Measurements from ENCODE around the gene KRT78. TPM values are rescaled to one million over a fixed set of nuclear protein-coding genes. Genes with fewer than 3 reads are reported as not detected.
"Not testable (repeated sequence)": the region's sequence is repeated elsewhere in the genome, so short reads cannot be mapped to it uniquely, and the experiment has no call there.

The KRT78 gene
- total RNA-seq, 2 experiments from 2014 or later, result not detected

DNA sequence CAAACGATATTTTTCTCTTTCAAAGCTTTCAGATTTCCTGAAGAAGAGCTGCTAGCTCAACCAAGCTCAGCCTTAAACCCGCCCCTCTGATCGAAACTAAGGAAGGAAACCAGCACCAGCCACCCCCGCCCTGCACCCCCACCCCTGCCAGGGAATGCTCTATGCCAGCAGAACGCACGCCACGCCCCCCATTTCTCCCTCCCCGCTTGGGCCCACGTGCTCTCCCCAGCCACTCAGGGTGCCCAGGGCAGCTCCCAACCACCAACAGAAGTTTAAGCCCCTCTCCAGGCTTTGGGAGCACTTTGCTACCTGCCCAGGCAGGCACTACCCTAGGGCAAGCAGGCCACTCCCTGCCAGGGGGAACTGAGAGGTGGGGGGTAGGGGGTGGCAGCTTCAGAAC lies 18.8 kb upstream of the KRT78 start:
- Mint-ChIP-seq H3K27me3 (ENCODE audit: low read depth) (no peaks in the 10 kb centered on the region), H3K4me3 (no peak overlapping the region), H3K4me1 (ENCODE audit: low read depth) (peaks cover 17% of the 10 kb centered on the region), H3K9me3 (no peaks in the 10 kb centered on the region), H3K27ac (no peak overlapping the region), H3K36me3 (ENCODE audit: low read depth) (no peaks in the 10 kb centered on the region)
- peak; percentile 35 for DNase-seq
- intact Hi-C loops (cut with micrococcal nuclease), result no loop called here
- CTCF ChIA-PET, result interaction anchor here (0.6 to 8.2 kb wide), 6 partner anchors 14 to 588 kb away, joined by 3 to 116 read pairs (median 3); no protein-coding TSS in a partner anchor

DNA sequence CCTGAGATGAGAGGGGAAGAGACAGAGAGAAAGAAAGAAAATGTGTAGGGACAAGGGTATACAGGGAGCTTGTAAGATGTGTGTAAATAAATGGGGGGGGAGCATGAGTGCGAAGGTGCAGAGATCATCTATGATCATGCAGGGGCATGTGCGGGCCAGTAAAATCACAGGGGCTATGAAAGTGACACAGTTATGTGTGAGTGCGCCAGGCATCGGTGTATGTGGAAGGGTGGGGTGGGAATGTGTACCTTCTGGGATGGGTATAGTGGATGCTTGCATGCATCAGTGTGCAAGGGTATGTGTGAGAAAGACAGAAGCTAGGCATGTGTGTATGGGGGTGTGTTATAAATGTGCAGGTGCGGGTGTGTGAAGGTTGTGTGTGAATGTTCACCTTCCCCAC lies 18.4 kb upstream of the KRT78 start:
- H3K4me3 Mint-ChIP-seq, result no peak overlapping the region

DNA sequence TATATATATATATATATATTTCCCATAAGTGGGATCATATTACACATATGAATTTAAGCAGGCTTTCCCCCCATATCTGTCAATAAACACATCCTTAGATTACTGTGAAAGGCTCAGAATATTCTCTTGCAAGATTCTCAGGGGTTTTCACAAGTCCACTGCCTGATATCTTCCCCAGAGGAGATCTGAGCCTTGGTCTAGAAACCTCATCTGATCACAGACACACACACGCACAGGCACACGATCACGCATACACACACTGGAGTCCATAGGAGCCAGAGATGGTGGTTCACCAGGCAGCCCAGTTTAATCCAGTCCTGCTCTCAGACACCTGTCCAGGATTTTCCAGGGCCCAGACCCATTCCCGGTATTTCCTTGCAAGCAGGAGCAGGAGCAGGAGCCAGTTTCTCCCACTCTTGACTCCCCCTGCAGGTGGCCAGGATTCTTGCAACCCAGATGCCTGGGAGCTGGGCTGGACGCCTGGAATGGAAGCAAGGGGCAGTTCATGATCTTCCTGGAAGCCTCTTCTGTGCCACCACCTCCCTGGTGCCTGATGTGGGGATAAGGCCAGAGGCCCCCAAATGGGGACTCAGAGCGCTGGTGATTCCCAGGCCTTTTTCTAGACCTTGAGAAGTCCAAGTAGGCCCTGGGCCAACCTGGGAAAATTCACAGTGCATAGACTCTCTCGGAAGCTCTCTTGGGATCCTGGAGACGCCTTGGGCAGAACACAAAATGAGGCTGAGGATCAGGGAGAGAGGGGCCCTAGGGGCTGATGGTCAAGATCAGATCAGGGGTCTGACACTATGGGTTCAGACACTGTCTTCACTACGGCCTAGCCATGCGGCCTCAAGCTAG lies 16.5 kb upstream of the KRT78 start:
- Mint-ChIP-seq H3K27me3 (ENCODE audit: low read depth) (no peaks in the 10 kb centered on the region), H3K36me3 (ENCODE audit: low read depth) (no peaks in the 10 kb centered on the region), H3K4me1 (ENCODE audit: low read depth) (peaks cover 20% of the 10 kb centered on the region), H3K27ac (peak overlapping the region; percentile 30), H3K4me3 (no peak overlapping the region), H3K9me3 (no peaks in the 10 kb centered on the region)
- intact Hi-C loops (cut with micrococcal nuclease), result no loop called here
- CTCF ChIA-PET, result interaction anchor here (0.8 to 2.1 kb wide), 7 partner anchors 9 to 320 kb away, joined by 3 to 10 read pairs (median 4); no protein-coding TSS in a partner anchor
- peak; percentile 38 for DNase-seq

More for the DNA sequence above, 18.4 kb upstream of the KRT78 start:
- no peak for DNase-seq
- H3K9me3 Mint-ChIP-seq, result no peaks in the 10 kb centered on the region
- H3K36me3 Mint-ChIP-seq (ENCODE audit: low read depth), result no peaks in the 10 kb centered on the region
- intact Hi-C loops (cut with micrococcal nuclease), result no loop called here
- peaks cover 17% of the 10 kb centered on the region for H3K4me1 Mint-ChIP-seq (ENCODE audit: low read depth)
- no peaks in the 10 kb centered on the region for H3K27me3 Mint-ChIP-seq (ENCODE audit: low read depth)
- CTCF ChIA-PET, result interaction anchor here (0.6 to 8.2 kb wide), 8 partner anchors 13 to 588 kb away, joined by 3 to 116 read pairs (median 3); no protein-coding TSS in a partner anchor
- H3K27ac Mint-ChIP-seq, result no peak overlapping the region

DNA sequence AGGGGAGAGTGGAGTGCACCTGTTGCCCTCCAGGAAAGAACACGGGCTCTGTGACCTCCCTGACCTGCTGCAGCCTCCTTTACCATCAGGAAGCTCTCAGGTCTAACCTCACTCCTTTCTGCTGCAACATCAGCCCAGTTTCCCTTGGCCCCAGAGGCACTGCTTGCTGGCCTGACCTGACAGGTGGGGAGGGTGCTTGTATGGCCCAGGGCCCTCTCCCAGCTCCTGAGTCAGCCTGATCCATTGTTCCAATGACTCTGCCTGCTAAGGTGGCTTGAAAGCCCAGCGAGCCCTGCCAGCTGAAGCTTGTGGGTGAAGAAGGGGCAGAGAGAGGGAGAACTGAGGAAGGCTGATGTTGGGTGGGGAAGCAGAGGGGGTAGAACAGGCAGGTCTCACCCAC lies 13.2 kb upstream of the KRT78 start:
- CTCF ChIA-PET, result interaction anchor here (1.5 to 2.4 kb wide), 2 partner anchors 9 to 22 kb away, joined by 6 read pairs; no protein-coding TSS in a partner anchor
- Mint-ChIP-seq H3K9me3 (no peaks in the 10 kb centered on the region), H3K4me1 (ENCODE audit: low read depth) (peaks cover 7% of the 10 kb centered on the region), H3K36me3 (ENCODE audit: low read depth) (no peaks in the 10 kb centered on the region), H3K4me3 (no peak overlapping the region), H3K27ac (no peak overlapping the region), H3K27me3 (ENCODE audit: low read depth) (no peaks in the 10 kb centered on the region)
- intact Hi-C loops (cut with micrococcal nuclease), result no loop called here
- DNase-seq, result no peak

DNA sequence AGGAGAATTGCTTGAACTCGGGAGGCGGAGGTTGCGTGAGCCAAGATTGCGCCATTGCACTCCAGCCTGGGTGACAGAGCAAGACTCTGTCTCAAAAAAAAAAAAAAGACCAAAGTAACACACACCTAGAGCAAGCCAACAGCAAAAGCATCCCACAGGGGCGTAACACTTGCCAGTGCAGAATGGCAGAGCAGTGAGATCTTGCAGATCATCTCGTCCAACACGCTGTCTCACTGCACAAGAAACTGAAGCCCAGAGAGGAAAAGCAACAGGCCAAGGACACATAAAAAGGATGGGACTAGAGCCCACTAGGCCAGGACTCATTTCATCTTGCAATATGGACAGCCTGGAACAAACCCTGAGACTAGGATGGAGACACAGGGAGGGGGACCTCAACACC lies 12.7 kb upstream of the KRT78 start:
- H3K27ac Mint-ChIP-seq, result no peak overlapping the region
- H3K27me3 Mint-ChIP-seq (ENCODE audit: low read depth), result no peaks in the 10 kb centered on the region
- no peak for DNase-seq
- no peak overlapping the region for H3K4me3 Mint-ChIP-seq
- CTCF ChIA-PET, result interaction anchor here (1.5 to 2.4 kb wide), 2 partner anchors 9 to 23 kb away, joined by 6 read pairs; no protein-coding TSS in a partner anchor
- no peaks in the 10 kb centered on the region for H3K9me3 Mint-ChIP-seq
- intact Hi-C loops (cut with micrococcal nuclease), result no loop called here
- peaks cover 5% of the 10 kb centered on the region for H3K4me1 Mint-ChIP-seq (ENCODE audit: low read depth)
- no peaks in the 10 kb centered on the region for H3K36me3 Mint-ChIP-seq (ENCODE audit: low read depth)

DNA sequence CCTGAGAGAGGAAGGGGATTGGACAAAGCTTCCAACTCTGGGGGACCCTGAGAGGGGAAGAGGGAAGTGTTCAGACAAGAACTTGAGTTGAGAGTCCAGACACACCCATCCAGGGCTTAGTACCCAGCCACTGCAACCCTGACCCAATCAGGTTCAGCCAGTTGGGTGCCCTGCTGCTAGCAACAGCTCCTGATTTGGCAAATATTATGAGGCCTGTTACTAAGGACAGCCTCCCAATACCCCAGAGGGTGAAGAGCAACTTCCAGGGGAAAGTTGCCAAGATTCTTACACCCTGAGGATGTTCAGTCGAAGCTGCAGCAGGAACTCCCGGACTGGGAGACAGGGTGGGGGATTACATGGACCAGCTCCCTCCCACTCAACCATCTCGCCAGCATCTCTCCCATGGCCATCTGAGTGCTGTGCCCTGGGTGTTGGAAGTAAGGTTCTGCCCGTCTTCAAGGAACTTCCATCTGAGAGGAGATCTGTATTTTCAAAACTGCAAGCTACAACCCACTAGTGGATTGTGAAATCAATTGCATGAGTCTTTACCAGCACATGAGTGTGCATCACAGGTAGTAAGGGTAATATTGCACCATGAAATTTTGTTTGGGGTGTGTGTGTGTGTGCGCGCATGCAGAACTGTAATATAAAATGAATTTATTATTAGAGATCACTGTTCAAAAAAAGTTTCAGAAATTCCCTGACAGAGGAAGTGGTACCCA lies 11.5 kb upstream of the KRT78 start:
- Mint-ChIP-seq H3K36me3 (ENCODE audit: low read depth) (no peaks in the 10 kb centered on the region), H3K4me1 (ENCODE audit: low read depth) (peaks cover 5% of the 10 kb centered on the region), H3K4me3 (no peak overlapping the region), H3K27me3 (ENCODE audit: low read depth) (no peaks in the 10 kb centered on the region), H3K27ac (no peak overlapping the region), H3K9me3 (no peaks in the 10 kb centered on the region)
- CTCF ChIA-PET, result interaction anchor here (1.9 to 2.4 kb wide), 3 partner anchors 10 to 24 kb away, joined by 4 to 6 read pairs (median 5); no protein-coding TSS in a partner anchor
- DNase-seq, result no peak
- intact Hi-C loops (cut with micrococcal nuclease), result no loop called here

DNA sequence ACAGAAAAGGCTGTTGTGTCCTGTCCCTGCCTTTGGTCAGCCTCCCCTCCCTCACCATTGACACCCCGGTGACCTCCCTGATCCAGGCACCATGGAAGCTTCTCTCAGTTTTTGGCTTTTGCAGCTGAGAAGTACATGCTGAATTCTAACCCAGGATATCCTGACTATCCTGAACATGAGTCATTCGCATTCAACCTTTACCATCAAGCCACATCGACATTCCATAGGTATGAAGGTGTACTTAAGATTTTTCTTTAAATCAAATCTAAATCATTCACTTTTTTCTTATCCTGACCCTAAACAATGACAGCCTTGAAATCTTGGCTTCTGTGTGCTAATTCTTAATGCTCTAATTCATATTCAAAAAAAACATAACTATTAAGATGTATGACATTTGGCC lies 8.7 kb upstream of the KRT78 start:
- no peak for DNase-seq
- H3K36me3 Mint-ChIP-seq (ENCODE audit: low read depth), result no peaks in the 10 kb centered on the region
- H3K27me3 Mint-ChIP-seq (ENCODE audit: low read depth), result no peaks in the 10 kb centered on the region
- intact Hi-C loops (cut with micrococcal nuclease), result no loop called here
- H3K27ac Mint-ChIP-seq, result no peak overlapping the region
- peaks cover 5% of the 10 kb centered on the region for H3K4me1 Mint-ChIP-seq (ENCODE audit: low read depth)
- H3K9me3 Mint-ChIP-seq, result no peaks in the 10 kb centered on the region
- CTCF ChIA-PET, result interaction anchor here (2.1 kb wide), 1 partner anchor 13 kb away, joined by 5 read pairs; no protein-coding TSS in a partner anchor
- H3K4me3 Mint-ChIP-seq, result no peak overlapping the region

DNA sequence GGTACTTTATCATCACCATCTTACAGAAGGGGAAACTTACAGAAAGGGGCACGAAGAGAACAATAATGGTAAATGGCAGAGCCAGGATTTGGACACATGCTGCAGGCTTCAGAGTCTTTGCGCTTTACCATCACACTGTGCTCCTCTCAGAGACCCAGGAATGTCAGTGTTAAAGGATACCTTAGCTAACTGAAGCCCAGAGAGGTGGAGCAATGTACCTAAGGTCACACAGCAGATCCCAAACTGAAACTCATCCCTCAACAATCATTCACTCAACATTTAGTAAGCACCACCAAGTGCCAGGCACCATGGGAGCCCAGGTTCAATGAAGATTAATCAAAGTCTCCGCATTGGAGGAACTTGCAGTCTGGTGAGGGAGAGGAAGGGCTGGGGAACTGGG lies 8.0 kb upstream of the KRT78 start:
- Mint-ChIP-seq H3K36me3 (ENCODE audit: low read depth) (no peaks in the 10 kb centered on the region), H3K4me3 (no peak overlapping the region), H3K9me3 (no peaks in the 10 kb centered on the region), H3K4me1 (ENCODE audit: low read depth) (peaks cover 5% of the 10 kb centered on the region), H3K27ac (no peak overlapping the region), H3K27me3 (ENCODE audit: low read depth) (no peaks in the 10 kb centered on the region)
- DNase-seq, result no peak
- intact Hi-C loops (cut with micrococcal nuclease), result no loop called here
- CTCF ChIA-PET, result interaction anchor here (2.1 kb wide), 1 partner anchor 14 kb away, joined by 5 read pairs; no protein-coding TSS in a partner anchor

DNA sequence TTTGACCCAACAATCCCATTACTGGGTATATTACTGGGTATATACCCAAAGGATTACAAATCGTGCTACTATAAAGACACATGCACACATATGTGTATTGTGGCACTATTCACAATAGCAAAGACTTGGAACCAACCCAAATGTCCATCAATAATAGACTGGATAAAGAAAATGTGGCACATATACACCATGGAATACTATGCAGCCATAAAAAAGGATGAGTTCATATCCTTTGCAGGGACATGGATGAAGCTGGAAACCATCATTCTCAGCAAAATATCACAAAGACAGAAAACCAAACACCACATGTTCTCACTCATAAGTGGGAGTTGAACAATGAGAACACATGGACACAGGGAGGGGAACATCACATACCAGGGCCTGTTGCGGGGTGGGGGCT lies 7.3 kb upstream of the KRT78 start:
- H3K27ac Mint-ChIP-seq; intact Hi-C loops (cut with micrococcal nuclease): not testable (repeated sequence)
- CTCF ChIA-PET, result interaction anchor here (2.1 kb wide), 1 partner anchor 15 kb away, joined by 5 read pairs; no protein-coding TSS in a partner anchor

DNA sequence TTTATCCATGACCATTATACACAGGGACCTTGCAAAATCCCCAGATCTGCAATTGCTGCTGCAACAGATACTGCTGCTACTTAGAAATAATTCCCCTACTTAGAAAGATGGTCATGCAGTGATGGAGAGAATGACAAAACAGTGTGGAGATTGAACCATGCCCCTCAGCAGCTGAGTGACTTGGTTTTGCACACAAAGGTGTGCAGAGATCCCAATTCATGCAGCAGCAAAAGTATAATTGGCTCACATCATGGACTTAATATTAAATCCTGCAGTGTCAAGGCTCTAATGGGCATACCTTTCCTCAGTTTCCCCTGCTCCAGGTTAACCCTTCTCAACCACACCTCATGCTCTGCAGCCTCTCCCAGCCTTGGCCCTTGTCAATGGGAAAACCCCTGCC lies 3.0 kb upstream of the KRT78 start:
- no peaks in the 10 kb centered on the region for H3K36me3 Mint-ChIP-seq (ENCODE audit: low read depth)
- CTCF ChIA-PET, result interaction anchor here (0.6 kb wide), 1 partner anchor 1244 kb away, joined by 3 read pairs; no protein-coding TSS in a partner anchor
- no peak for DNase-seq
- no peaks in the 10 kb centered on the region for H3K9me3 Mint-ChIP-seq
- H3K27ac Mint-ChIP-seq, result no peak overlapping the region
- no peaks in the 10 kb centered on the region for H3K4me1 Mint-ChIP-seq (ENCODE audit: low read depth)
- H3K4me3 Mint-ChIP-seq, result no peak overlapping the region
- no peaks in the 10 kb centered on the region for H3K27me3 Mint-ChIP-seq (ENCODE audit: low read depth)
- intact Hi-C loops (cut with micrococcal nuclease), result no loop called here

More for the DNA sequence above, 7.3 kb upstream of the KRT78 start:
- not testable (repeated sequence) for H3K9me3 Mint-ChIP-seq; H3K4me3 Mint-ChIP-seq; H3K36me3 Mint-ChIP-seq (ENCODE audit: low read depth); H3K4me1 Mint-ChIP-seq (ENCODE audit: low read depth); H3K27me3 Mint-ChIP-seq (ENCODE audit: low read depth); DNase-seq

DNA sequence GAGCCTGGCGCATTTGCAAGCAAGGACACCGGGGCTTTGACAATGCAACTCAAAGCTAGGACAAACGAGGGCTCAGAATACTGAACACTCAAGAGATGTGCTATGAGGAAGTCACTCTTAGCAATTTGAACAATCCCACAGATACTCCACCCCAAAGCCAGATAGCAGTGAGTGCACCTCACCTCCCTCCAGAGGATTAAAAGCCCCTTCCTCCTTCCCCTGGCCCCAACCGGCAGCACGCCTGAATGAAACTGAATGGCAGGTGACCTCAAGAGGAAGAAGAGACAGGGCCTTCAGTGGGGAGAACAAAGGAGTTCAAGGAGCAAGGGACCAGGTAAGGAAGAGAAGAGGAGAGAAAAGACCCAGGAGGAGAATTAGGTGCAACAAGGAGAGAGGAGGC lies 1.9 kb upstream of the KRT78 start:
- no peak for DNase-seq
- Mint-ChIP-seq H3K4me3 (no peak overlapping the region), H3K36me3 (ENCODE audit: low read depth) (no peaks in the 10 kb centered on the region), H3K4me1 (ENCODE audit: low read depth) (no peaks in the 10 kb centered on the region), H3K27ac (no peak overlapping the region), H3K9me3 (no peaks in the 10 kb centered on the region), H3K27me3 (ENCODE audit: low read depth) (no peaks in the 10 kb centered on the region)
- intact Hi-C loops (cut with micrococcal nuclease), result no loop called here
- CTCF ChIA-PET, result no interaction called here

DNA sequence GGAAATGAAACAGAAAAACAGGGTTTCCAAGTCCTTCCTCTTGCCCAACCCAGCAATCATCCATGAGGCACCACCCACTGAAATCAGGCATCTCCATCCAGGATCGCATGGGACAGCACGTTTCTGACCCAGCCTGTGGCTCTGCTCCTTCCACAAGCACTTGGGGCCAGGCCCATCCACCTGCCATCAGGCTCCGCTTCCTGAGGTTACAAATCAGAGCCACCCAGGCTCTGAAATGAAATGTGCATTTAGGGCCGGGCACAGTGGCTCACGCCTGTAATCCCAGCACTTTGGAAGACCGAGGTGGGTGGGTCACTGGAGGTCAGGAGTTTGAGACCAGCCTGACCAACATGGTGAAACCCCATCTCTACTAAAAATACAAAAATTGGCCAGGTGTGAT lies 717 bp upstream of the KRT78 start:
- H3K9me3 Mint-ChIP-seq, result no peaks in the 10 kb centered on the region
- CTCF ChIA-PET, result no interaction called here
- H3K27ac Mint-ChIP-seq, result no peak overlapping the region
- no peaks in the 10 kb centered on the region for H3K36me3 Mint-ChIP-seq (ENCODE audit: low read depth)
- no peaks in the 10 kb centered on the region for H3K4me1 Mint-ChIP-seq (ENCODE audit: low read depth)
- DNase-seq, result no peak
- intact Hi-C loops (cut with micrococcal nuclease), result no loop called here
- no peak overlapping the region for H3K4me3 Mint-ChIP-seq
- no peaks in the 10 kb centered on the region for H3K27me3 Mint-ChIP-seq (ENCODE audit: low read depth)

Data from activated naive CD4-positive, alpha-beta T cell treated with anti-CD3 and anti-CD28 coated beads for 36 hours (primary cell).